NCI-H1436 (cell line): Measurements from ENCODE around the gene HS3ST2.
"Not testable (repeated sequence)": the region's sequence is repeated elsewhere in the genome, so short reads cannot be mapped to it uniquely, and the experiment has no call there.

Source experiments
- DNase-seq: peaks from one replicate; lab custom pipeline; 2025; lab: John Stamatoyannopoulos, UW

Gene HS3ST2

GRCh38 chr16:22932032-22932771 is 118.2 kb downstream of the HS3ST2 start:
- no peak for DNase-seq

GRCh38 chr16:22933173-22933572 is 119.2 kb downstream of the HS3ST2 start:
- DNase-seq = no peak

- no peak for DNase-seq
Observed at GRCh38 chr16:22934786-22935185, 120.8 kb downstream of the HS3ST2 start.

GRCh38 chr16:22937169-22937568 is 123.2 kb downstream of the HS3ST2 start:
- no peak for DNase-seq

- DNase-seq = no peak
Observed at GRCh38 chr16:22938647-22939046, 124.7 kb downstream of the HS3ST2 start.

GRCh38 chr16:22939744-22940363 is 125.9 kb downstream of the HS3ST2 start:
- not testable (repeated sequence) for DNase-seq

- no peak for DNase-seq
Observed at GRCh38 chr16:22941970-22942501, 128.1 kb downstream of the HS3ST2 start.

- DNase-seq = no peak
Observed at GRCh38 chr16:22942811-22943210, 128.8 kb downstream of the HS3ST2 start.

GRCh38 chr16:22945361-22945760 is 131.4 kb downstream of the HS3ST2 start:
- no peak for DNase-seq

- DNase-seq = no peak
Observed at GRCh38 chr16:22946433-22946832, 132.5 kb downstream of the HS3ST2 start.

- DNase-seq = no peak
Observed at GRCh38 chr16:22948058-22948602, 134.2 kb downstream of the HS3ST2 start.

- no peak for DNase-seq
Observed at GRCh38 chr16:22948603-22949368, 134.8 kb downstream of the HS3ST2 start.

GRCh38 chr16:22955461-22956070 is 141.6 kb downstream of the HS3ST2 start:
- DNase-seq = no peak

- no peak for DNase-seq
Observed at GRCh38 chr16:22961206-22961605, 147.2 kb downstream of the HS3ST2 start.

- no peak for DNase-seq
Observed at GRCh38 chr16:22962905-22963304, 148.9 kb downstream of the HS3ST2 start.
